ENCODE data around the gene MKNK1. TPM values are rescaled to one million over a fixed set of nuclear protein-coding genes. Genes with fewer than 3 reads are reported as not detected.

Gene MKNK1
- total and polyA plus RNA-seq, 2 donors: 20.1 to 62.2 TPM

- Histone ChIP-seq H3K4me1 (ENCODE audit: control insufficient read depth in 2 of 2, insufficient read depth in 2 of 2, low read length in 2 of 2) (peaks cover 41 to 55% of the 10 kb centered on the region in 2 donors), H3K9me3 (ENCODE audit: control insufficient read depth in 2 of 2, insufficient read depth in 1 of 2, low read length in 1 of 2) (no peaks in the 10 kb centered on the region), H3K4me3 (ENCODE audit: low read length in 2 of 2) (peak overlapping the region; percentile 87 to 92), H3K27ac (ENCODE audit: low read depth in 1 of 2, low read length in 1 of 2) (peak overlapping the region in 1 of 2 donors; percentile 40), H3K27me3 (ENCODE audit: control insufficient read depth in 2 of 2, insufficient read depth in 1 of 2, low read length in 1 of 2) (peaks cover 0 to 4% of the 10 kb centered on the region in 2 donors), H3K36me3 (ENCODE audit: control insufficient read depth in 2 of 2, insufficient read depth in 2 of 2, low read length in 1 of 2) (peaks cover 0 to 10% of the 10 kb centered on the region in 2 donors)
- peak in 1 of 9 donors; percentile 31 for DNase-seq (ENCODE audit: low read depth in 6 of 9, low spot score in 9 of 9)
- 83% methylated on average over 3 of the region's 3 CpGs for WGBS
Measured at GRCh38 chr1:46615735-46616134, 11.7 kb upstream of the MKNK1 start.

GRCh38 chr1:46615088-46615487 is 11.0 kb upstream of the MKNK1 start:
- WGBS: 99% methylated on average over 2 of the region's 2 CpGs
- H3K9me3 ChIP-seq (ENCODE audit: control insufficient read depth in 2 of 2, insufficient read depth in 1 of 2, low read length in 1 of 2): no peaks in the 10 kb centered on the region
- no peak overlapping the region for H3K4me3 ChIP-seq (ENCODE audit: low read length in 2 of 2)
- peaks cover under 1 to 10% of the 10 kb centered on the region in 2 donors for H3K36me3 ChIP-seq (ENCODE audit: control insufficient read depth in 2 of 2, insufficient read depth in 2 of 2, low read length in 1 of 2)
- H3K27me3 ChIP-seq (ENCODE audit: control insufficient read depth in 2 of 2, insufficient read depth in 1 of 2, low read length in 1 of 2): peaks cover 0 to 4% of the 10 kb centered on the region in 2 donors
- no peak for DNase-seq (ENCODE audit: low read depth in 6 of 9, low spot score in 9 of 9)
- H3K4me1 ChIP-seq (ENCODE audit: control insufficient read depth in 2 of 2, insufficient read depth in 2 of 2, low read length in 2 of 2): peaks cover 41 to 55% of the 10 kb centered on the region in 2 donors
- H3K27ac ChIP-seq (ENCODE audit: low read depth in 1 of 2, low read length in 1 of 2): no peak overlapping the region

- H3K4me3 ChIP-seq (ENCODE audit: low read length in 2 of 2): no peak overlapping the region
- peaks cover 6 to 11% of the 10 kb centered on the region in 2 donors for H3K36me3 ChIP-seq (ENCODE audit: control insufficient read depth in 2 of 2, insufficient read depth in 2 of 2, low read length in 1 of 2)
- H3K9me3 ChIP-seq (ENCODE audit: control insufficient read depth in 2 of 2, insufficient read depth in 1 of 2, low read length in 1 of 2): no peaks in the 10 kb centered on the region
- H3K4me1 ChIP-seq (ENCODE audit: control insufficient read depth in 2 of 2, insufficient read depth in 2 of 2, low read length in 2 of 2): peaks cover 41 to 55% of the 10 kb centered on the region in 2 donors
- peaks cover 0 to 4% of the 10 kb centered on the region in 2 donors for H3K27me3 ChIP-seq (ENCODE audit: control insufficient read depth in 2 of 2, insufficient read depth in 1 of 2, low read length in 1 of 2)
- no peak overlapping the region for H3K27ac ChIP-seq (ENCODE audit: low read depth in 1 of 2, low read length in 1 of 2)
- 98% methylated on average over 2 of the region's 2 CpGs for WGBS
- no peak for DNase-seq (ENCODE audit: low read depth in 6 of 9, low spot score in 9 of 9)
Measured at GRCh38 chr1:46614604-46614984, 10.5 kb upstream of the MKNK1 start.

GRCh38 chr1:46613661-46614603 is 9.9 kb upstream of the MKNK1 start:
- WGBS: 10% methylated on average over 16 of the region's 16 CpGs
- Histone ChIP-seq H3K9me3 (ENCODE audit: control insufficient read depth in 2 of 2, insufficient read depth in 1 of 2, low read length in 1 of 2) (no peaks in the 10 kb centered on the region), H3K27me3 (ENCODE audit: control insufficient read depth in 2 of 2, insufficient read depth in 1 of 2, low read length in 1 of 2) (peaks cover 0 to 4% of the 10 kb centered on the region in 2 donors), H3K27ac (ENCODE audit: low read depth in 1 of 2, low read length in 1 of 2) (peak overlapping the region; percentile 58), H3K4me1 (ENCODE audit: control insufficient read depth in 2 of 2, insufficient read depth in 2 of 2, low read length in 2 of 2) (peaks cover 41 to 55% of the 10 kb centered on the region in 2 donors), H3K4me3 (ENCODE audit: low read length in 2 of 2) (peak overlapping the region; percentile 10 to 32), H3K36me3 (ENCODE audit: control insufficient read depth in 2 of 2, insufficient read depth in 2 of 2, low read length in 1 of 2) (peaks cover 10 to 18% of the 10 kb centered on the region in 2 donors)
- DNase-seq (ENCODE audit: low read depth in 6 of 9, low spot score in 9 of 9): peak in 5 of 9 donors; percentile 64 to 81 (median 72)

- H3K4me1 ChIP-seq (ENCODE audit: control insufficient read depth in 2 of 2, insufficient read depth in 2 of 2, low read length in 2 of 2): peaks cover 41 to 55% of the 10 kb centered on the region in 2 donors
- no peaks in the 10 kb centered on the region for H3K9me3 ChIP-seq (ENCODE audit: control insufficient read depth in 2 of 2, insufficient read depth in 1 of 2, low read length in 1 of 2)
- peaks cover 12 to 25% of the 10 kb centered on the region in 2 donors for H3K36me3 ChIP-seq (ENCODE audit: control insufficient read depth in 2 of 2, insufficient read depth in 2 of 2, low read length in 1 of 2)
- WGBS: 96% methylated on average over 38 of the region's 38 CpGs
- peak overlapping the region; percentile 10 to 32 for H3K4me3 ChIP-seq (ENCODE audit: low read length in 2 of 2)
- H3K27ac ChIP-seq (ENCODE audit: low read depth in 1 of 2, low read length in 1 of 2): peak overlapping the region; percentile 40 to 58
- H3K27me3 ChIP-seq (ENCODE audit: control insufficient read depth in 2 of 2, insufficient read depth in 1 of 2, low read length in 1 of 2): peaks cover 0 to 4% of the 10 kb centered on the region in 2 donors
- no peak for DNase-seq (ENCODE audit: low read depth in 6 of 9, low spot score in 9 of 9)
Measured at GRCh38 chr1:46612937-46613660, 9.0 kb upstream of the MKNK1 start.

GRCh38 chr1:46611691-46612221 is 7.7 kb upstream of the MKNK1 start:
- H3K4me1 ChIP-seq (ENCODE audit: control insufficient read depth in 2 of 2, insufficient read depth in 2 of 2, low read length in 2 of 2): peaks cover 36 to 48% of the 10 kb centered on the region in 2 donors
- no peak for DNase-seq (ENCODE audit: low read depth in 6 of 9, low spot score in 9 of 9)
- peaks cover 12 to 26% of the 10 kb centered on the region in 2 donors for H3K36me3 ChIP-seq (ENCODE audit: control insufficient read depth in 2 of 2, insufficient read depth in 2 of 2, low read length in 1 of 2)
- 92% methylated on average over 7 of the region's 7 CpGs for WGBS
- H3K27me3 ChIP-seq (ENCODE audit: control insufficient read depth in 2 of 2, insufficient read depth in 1 of 2, low read length in 1 of 2): no peaks in the 10 kb centered on the region
- no peak overlapping the region for H3K4me3 ChIP-seq (ENCODE audit: low read length in 2 of 2)
- no peak overlapping the region for H3K27ac ChIP-seq (ENCODE audit: low read depth in 1 of 2, low read length in 1 of 2)
- H3K9me3 ChIP-seq (ENCODE audit: control insufficient read depth in 2 of 2, insufficient read depth in 1 of 2, low read length in 1 of 2): no peaks in the 10 kb centered on the region

- no peak overlapping the region for H3K4me3 ChIP-seq (ENCODE audit: low read length in 2 of 2)
- H3K4me1 ChIP-seq (ENCODE audit: control insufficient read depth in 2 of 2, insufficient read depth in 2 of 2, low read length in 2 of 2): peaks cover 22 to 43% of the 10 kb centered on the region in 2 donors
- H3K9me3 ChIP-seq (ENCODE audit: control insufficient read depth in 2 of 2, insufficient read depth in 1 of 2, low read length in 1 of 2): no peaks in the 10 kb centered on the region
- no peak for DNase-seq (ENCODE audit: low read depth in 6 of 9, low spot score in 9 of 9)
- peaks cover 12 to 26% of the 10 kb centered on the region in 2 donors for H3K36me3 ChIP-seq (ENCODE audit: control insufficient read depth in 2 of 2, insufficient read depth in 2 of 2, low read length in 1 of 2)
- H3K27me3 ChIP-seq (ENCODE audit: control insufficient read depth in 2 of 2, insufficient read depth in 1 of 2, low read length in 1 of 2): no peaks in the 10 kb centered on the region
- H3K27ac ChIP-seq (ENCODE audit: low read depth in 1 of 2, low read length in 1 of 2): no peak overlapping the region
- WGBS: 98% methylated on average over 7 of the region's 7 CpGs
Measured at GRCh38 chr1:46607345-46608130, 3.5 kb upstream of the MKNK1 start.

- peaks cover 12 to 20% of the 10 kb centered on the region in 2 donors for H3K36me3 ChIP-seq (ENCODE audit: control insufficient read depth in 2 of 2, insufficient read depth in 2 of 2, low read length in 1 of 2)
- no peak for DNase-seq (ENCODE audit: low read depth in 6 of 9, low spot score in 9 of 9)
- no peak overlapping the region for H3K4me3 ChIP-seq (ENCODE audit: low read length in 2 of 2)
- no peak overlapping the region for H3K27ac ChIP-seq (ENCODE audit: low read depth in 1 of 2, low read length in 1 of 2)
- H3K4me1 ChIP-seq (ENCODE audit: control insufficient read depth in 2 of 2, insufficient read depth in 2 of 2, low read length in 2 of 2): peaks cover 26 to 46% of the 10 kb centered on the region in 2 donors
- 93% methylated on average over 2 of the region's 2 CpGs for WGBS
- H3K27me3 ChIP-seq (ENCODE audit: control insufficient read depth in 2 of 2, insufficient read depth in 1 of 2, low read length in 1 of 2): no peaks in the 10 kb centered on the region
- no peaks in the 10 kb centered on the region for H3K9me3 ChIP-seq (ENCODE audit: control insufficient read depth in 2 of 2, insufficient read depth in 1 of 2, low read length in 1 of 2)
Measured at GRCh38 chr1:46606255-46606965, 2.3 kb upstream of the MKNK1 start.
